Stomach (tissue), 9 donors: ENCODE results near the gene UCHL3. TPM values are rescaled to one million over a fixed set of nuclear protein-coding genes. Genes with fewer than 3 reads are reported as not detected.

Experiments
- DNase-seq, 2 donors: peaks; one replicate each; pipeline versions ENCODE4 v3.0.0 to v3.0.0-alpha.2; 2013 to 2019
- H3K27ac ChIP-seq, 5 donors: fragments of 200-600 bp in 4 of 5; sonication (generic) in 4 of 5; one replicate each; pipeline ENCODE4 v1.5.1; 2013 to 2019; ENCODE audit warnings: mild to moderate bottlenecking in 1 of 5, moderate library complexity in 1 of 5
- H3K27me3 ChIP-seq, 3 donors: fragments of 200-600 bp; sonication (generic); one replicate each; pipeline ENCODE4 v1.5.1; 2017 to 2019; ENCODE audit warnings: mixed run types in 1 of 3
- H3K36me3 ChIP-seq, 4 donors: fragments of 200-600 bp; sonication (generic); 1 replicate in 3 of 4; 2 replicates in 1 of 4; pipeline ENCODE4 v1.5.1; 2016 to 2019
- H3K4me1 ChIP-seq, 4 donors: fragments of 200-600 bp; sonication (generic); one replicate each; pipeline ENCODE4 v1.5.1; 2016 to 2019
- H3K4me3 ChIP-seq, 4 donors: fragments of 200-600 bp; sonication (generic) in 3 of 4; one replicate each; pipeline ENCODE4 v1.5.1; 2016 to 2019; ENCODE audit warnings: mild to moderate bottlenecking in 1 of 4
- H3K9me3 ChIP-seq, 4 donors: fragments of 200-600 bp; sonication (generic); one replicate each; pipeline ENCODE4 v1.5.1; 2016 to 2019
- EP300 ChIP-seq: sonication (generic); formaldehyde crosslinking; IDR thresholded peaks from one replicate; pipeline ENCODE4 v1.6.1; 2017; ENCODE audit warnings: antibody characterized with exemption
- POLR2A ChIP-seq, 4 donors: fragments of 450-650 bp; IDR thresholded peaks; one replicate each; pipeline ENCODE4 v1.6.1; 2016; ENCODE audit warnings: antibody characterized with exemption in 4 of 4, control low read depth in 2 of 4, mild to moderate bottlenecking in 1 of 4, moderate library complexity in 1 of 4
- POLR2AphosphoS5 ChIP-seq, 3 donors: sonication (generic); formaldehyde crosslinking; IDR thresholded peaks; one replicate each; pipeline ENCODE4 v1.6.1; 2016; ENCODE audit warnings: antibody characterized with exemption in 3 of 3
- WGBS, 5 donors: extraction: QIAGEN DNeasy Blood & Tissue Kit in 3 of 5; methylation state at CpG; one replicate each; pipeline versions ENCODE4 v1.1.5 to v1.1.7; 2013 to 2018; 5-methylcytosine and 5-hydroxymethylcytosine counted together
- intact Hi-C: fragments of 100-400 bp; cut with DNase I; formaldehyde crosslinking; loops from one replicate; pipeline ENCODE4 v1.15.1; 2023; ENCODE audit warnings: low total_unique reads
- polyA plus RNA-seq, 3 donors: library from polyadenylated mRNA; stranded (reverse); fragments of 200-250 nt; gene quantifications; one replicate each; pipeline ENCODE4 v1.2.3, GENCODE V29; 2013
- total RNA-seq, 5 donors: library from RNA; depleted of rRNA; stranded (reverse); fragments of >200 nt; gene quantifications; one replicate each; pipeline versions ENCODE4 v1.1.0 to v1.2.3, GENCODE V29; 2014 to 2016
- TF ChIP-seq, protein P1 (sequence below), 7 experiments: fragments of 450-650 bp in 4 of 7; fragments of 200-600 bp in 3 of 7; sonication (generic) in 3 of 7; IDR thresholded peaks; one replicate each; pipeline ENCODE4 v1.5.1; 2016 to 2019; ENCODE audit warnings: antibody characterized with exemption in 7 of 7, control low read depth in 2 of 7, mild to moderate bottlenecking in 1 of 7
- donor health status: healthy with polysubstance abuse.
- donor health status: Bipolar disorder and iron deficiency.
- donor health status: healthy.

UCHL3 gene
- total and polyA plus RNA-seq, 8 donors: 4.1 to 42.2 (median 23.9) TPM; not detected in 1

DNA sequence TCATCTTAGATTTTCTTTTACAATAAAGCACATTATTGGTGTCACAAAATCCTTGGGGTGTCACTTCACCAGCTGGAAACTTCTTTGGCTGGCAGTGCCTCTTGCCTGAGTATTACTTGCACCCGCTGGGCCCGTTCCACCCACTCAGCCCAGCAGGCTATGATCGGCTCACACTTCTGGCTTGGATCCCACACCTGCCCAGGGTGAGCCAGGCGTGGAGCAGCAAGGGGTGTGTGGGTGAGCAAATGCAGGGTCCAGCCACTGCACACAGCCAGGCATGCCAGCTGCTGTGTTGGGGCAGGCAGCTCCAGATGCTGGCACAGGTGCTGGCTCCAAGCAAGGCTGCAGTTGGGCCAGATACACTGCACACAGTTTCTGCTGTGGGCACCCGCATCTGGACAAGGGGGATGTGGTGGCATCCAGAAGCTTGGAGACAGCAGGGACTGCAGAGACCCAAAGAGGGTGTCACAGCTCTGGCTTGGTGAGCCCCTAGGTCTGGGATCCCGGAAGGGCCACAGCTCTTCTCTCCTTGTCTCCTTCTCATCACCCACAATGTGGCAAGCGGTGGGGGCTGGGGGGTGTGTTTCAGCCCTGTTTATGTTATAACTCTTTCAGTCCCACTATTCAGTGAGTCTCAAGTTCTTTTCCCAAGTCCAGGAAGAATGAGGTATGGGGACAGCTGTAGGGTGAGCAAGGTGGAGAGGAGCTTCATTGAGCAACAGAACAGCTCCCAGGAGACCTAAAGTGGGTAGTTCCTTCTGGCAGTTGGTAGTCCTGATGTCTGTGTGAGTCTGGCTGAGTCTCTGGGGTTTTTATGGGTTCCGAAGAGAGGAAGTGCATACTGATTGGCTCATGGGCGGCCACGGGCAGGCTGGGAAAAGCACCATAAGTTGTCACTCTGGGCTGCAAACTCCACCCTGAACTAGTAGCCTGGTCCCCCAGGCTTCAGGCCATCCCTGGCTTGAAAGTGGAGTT lies 42.3 kb upstream of the UCHL3 start:
- no peaks in the 10 kb centered on the region for H3K9me3 ChIP-seq
- intact Hi-C loops: no loop called here
- H3K27me3 ChIP-seq: no peaks in the 10 kb centered on the region
- no peak overlapping the region for H3K4me3 ChIP-seq
- H3K36me3 ChIP-seq: no peaks in the 10 kb centered on the region
- 68 to 80% (median 75%) methylated on average over 10 of the region's 10 CpGs for WGBS, 5 donors
- TF ChIP-seq, protein P1, sequence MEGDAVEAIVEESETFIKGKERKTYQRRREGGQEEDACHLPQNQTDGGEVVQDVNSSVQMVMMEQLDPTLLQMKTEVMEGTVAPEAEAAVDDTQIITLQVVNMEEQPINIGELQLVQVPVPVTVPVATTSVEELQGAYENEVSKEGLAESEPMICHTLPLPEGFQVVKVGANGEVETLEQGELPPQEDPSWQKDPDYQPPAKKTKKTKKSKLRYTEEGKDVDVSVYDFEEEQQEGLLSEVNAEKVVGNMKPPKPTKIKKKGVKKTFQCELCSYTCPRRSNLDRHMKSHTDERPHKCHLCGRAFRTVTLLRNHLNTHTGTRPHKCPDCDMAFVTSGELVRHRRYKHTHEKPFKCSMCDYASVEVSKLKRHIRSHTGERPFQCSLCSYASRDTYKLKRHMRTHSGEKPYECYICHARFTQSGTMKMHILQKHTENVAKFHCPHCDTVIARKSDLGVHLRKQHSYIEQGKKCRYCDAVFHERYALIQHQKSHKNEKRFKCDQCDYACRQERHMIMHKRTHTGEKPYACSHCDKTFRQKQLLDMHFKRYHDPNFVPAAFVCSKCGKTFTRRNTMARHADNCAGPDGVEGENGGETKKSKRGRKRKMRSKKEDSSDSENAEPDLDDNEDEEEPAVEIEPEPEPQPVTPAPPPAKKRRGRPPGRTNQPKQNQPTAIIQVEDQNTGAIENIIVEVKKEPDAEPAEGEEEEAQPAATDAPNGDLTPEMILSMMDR (IDR thresholded peaks at IDR 0.05): no peak
- no peak for TF ChIP-seq POLR2A (IDR thresholded peaks at IDR 0.05)
- TF ChIP-seq EP300: no peak
- no peak for TF ChIP-seq POLR2AphosphoS5 (IDR thresholded peaks at IDR 0.05)
- no peaks in the 10 kb centered on the region for H3K4me1 ChIP-seq
- no peak for DNase-seq
- no peak overlapping the region for H3K27ac ChIP-seq

DNA sequence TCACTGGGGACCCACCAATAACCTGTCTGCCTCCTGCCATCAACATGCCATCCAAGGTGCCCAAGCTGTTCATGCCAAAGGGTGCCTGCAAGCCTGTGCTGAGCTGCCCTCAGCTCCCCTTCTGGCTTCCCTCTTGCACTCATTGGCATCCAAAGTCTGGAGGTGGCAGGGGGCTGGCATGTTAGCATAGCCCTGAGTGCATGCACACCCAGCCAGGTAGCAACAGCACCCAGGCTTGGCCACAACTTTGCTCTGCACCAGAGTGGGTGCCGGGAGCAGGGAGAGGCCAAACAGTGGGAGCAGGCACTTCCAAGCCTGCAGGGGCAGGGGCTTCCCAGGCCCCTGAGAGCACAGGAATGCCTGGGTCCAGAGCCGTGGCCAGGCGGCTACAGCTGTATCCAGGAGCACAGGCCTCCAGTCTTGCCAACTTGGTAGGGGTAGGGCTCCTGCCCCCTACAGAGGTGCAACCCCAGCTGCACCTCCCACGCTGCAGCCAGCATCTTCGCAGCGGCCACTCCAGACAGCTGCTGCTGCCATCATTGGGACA lies 41.5 kb upstream of the UCHL3 start:
- H3K36me3 ChIP-seq: no peaks in the 10 kb centered on the region
- H3K27ac ChIP-seq: no peak overlapping the region
- H3K9me3 ChIP-seq: no peaks in the 10 kb centered on the region
- no peaks in the 10 kb centered on the region for H3K27me3 ChIP-seq
- no peak overlapping the region for H3K4me3 ChIP-seq
- 90 to 92% (median 91%) methylated on average over 2 to 6 of the region's 6 CpGs for WGBS, 5 donors
- no peaks in the 10 kb centered on the region for H3K4me1 ChIP-seq
- TF ChIP-seq EP300 (no peak), POLR2AphosphoS5 (IDR thresholded peaks at IDR 0.05) (no peak), POLR2A (IDR thresholded peaks at IDR 0.05) (no peak)
- intact Hi-C loops: no loop called here
- no peak for DNase-seq

DNA sequence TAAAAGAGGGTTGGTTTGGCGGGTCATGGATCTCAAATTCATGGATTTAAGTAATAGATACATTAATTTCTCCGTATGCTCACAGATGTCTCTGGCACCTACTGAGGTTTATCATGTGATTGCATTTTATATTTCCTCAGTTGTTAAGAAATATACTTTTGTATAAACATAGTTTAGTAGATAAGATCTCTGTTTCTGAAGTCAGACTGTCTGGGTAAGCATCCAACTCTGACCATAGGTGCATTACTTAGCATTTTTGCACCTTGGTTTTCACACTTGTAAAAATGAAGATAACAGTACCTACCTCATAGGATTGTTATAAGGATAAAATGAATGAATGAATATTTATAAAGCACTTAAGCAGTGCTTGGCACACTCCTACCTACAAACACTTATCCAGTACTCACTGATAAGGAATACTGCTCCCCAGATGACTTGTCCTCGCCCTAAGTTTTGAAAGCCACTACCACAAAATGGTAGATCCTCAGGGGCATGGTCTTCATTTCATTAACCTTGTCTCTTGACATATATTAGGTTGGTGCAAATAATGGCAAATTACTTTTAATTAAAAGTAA lies 38.5 kb upstream of the UCHL3 start:
- WGBS, 5 donors: 77 to 91% (median 80%) methylated on average over 3 of the region's 3 CpGs
- no peaks in the 10 kb centered on the region for H3K9me3 ChIP-seq
- no peaks in the 10 kb centered on the region for H3K36me3 ChIP-seq
- no peaks in the 10 kb centered on the region for H3K4me1 ChIP-seq
- DNase-seq: no peak
- H3K27ac ChIP-seq: no peak overlapping the region
- H3K4me3 ChIP-seq: no peak overlapping the region
- intact Hi-C loops: no loop called here
- H3K27me3 ChIP-seq: no peaks in the 10 kb centered on the region
- TF ChIP-seq EP300 (no peak), POLR2AphosphoS5 (IDR thresholded peaks at IDR 0.05) (no peak), POLR2A (IDR thresholded peaks at IDR 0.05) (no peak)
- TF ChIP-seq, protein P1 (IDR thresholded peaks at IDR 0.05): no peak

DNA sequence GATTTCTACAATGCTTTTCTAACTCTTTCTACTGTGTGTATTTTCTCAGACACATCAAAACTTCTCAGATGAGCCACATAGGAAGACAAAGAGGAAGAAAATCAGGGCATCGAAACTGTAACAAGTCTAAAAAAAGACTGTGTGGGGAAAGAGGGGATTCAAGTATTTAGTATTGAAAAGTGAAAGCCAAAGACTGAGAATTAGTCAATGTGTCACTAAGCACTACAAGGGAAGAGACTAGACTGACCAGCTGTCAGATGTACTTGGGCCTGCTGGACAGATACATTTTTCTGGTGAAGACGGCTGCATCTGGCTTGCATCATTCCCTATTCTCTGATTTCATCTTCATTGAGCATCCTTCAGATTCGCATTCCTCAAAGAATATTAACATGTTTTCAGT lies 37.3 kb upstream of the UCHL3 start:
- intact Hi-C loops: no loop called here
- H3K9me3 ChIP-seq: no peaks in the 10 kb centered on the region
- 77 to 88% (median 85%) methylated on average over 3 of the region's 3 CpGs for WGBS, 5 donors

More for the DNA sequence above, 37.3 kb upstream of the UCHL3 start:
- TF ChIP-seq POLR2A (IDR thresholded peaks at IDR 0.05): no peak
- TF ChIP-seq POLR2AphosphoS5 (IDR thresholded peaks at IDR 0.05): no peak
- TF ChIP-seq, protein P1 (IDR thresholded peaks at IDR 0.05): no peak
- TF ChIP-seq EP300: no peak
- Histone ChIP-seq H3K36me3 (no peaks in the 10 kb centered on the region), H3K27ac (no peak overlapping the region), H3K27me3 (no peaks in the 10 kb centered on the region), H3K4me1 (no peaks in the 10 kb centered on the region), H3K4me3 (no peak overlapping the region)
- DNase-seq: peak in 1 of 2 donors; percentile 37
